ENCODE data around the gene MAN1C1.
"Not testable (repeated sequence)": the region's sequence is repeated elsewhere in the genome, so short reads cannot be mapped to it uniquely, and the experiment has no call there.

Gene MAN1C1

GRCh38 chr1:25723250-25723880 lies 106.8 kb downstream of the MAN1C1 start:
- no peak for DNase-seq

DNA sequence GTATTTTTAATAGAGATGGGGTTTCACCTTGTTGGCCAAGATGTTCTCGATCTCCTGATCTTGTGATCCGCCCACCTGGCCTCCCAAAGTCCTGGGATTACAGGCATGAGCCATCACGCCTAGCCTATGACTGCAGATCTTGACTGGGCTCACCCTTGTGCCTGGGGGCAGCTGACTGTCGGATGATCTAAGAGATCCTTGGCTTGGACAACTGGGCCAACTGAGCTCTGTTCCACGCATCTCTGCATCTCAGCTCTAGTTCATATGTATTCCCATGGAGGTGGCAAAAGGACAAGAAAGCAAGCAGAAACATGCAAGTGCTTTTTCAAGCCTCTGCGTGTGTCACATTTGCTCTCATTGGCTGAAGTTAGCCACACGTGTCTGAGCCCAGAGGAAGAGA lies 107.6 kb downstream of the MAN1C1 start:
- DNase-seq, result no peak

- DNase-seq, result no peak
Observed at GRCh38 chr1:25724966-25725365, 108.4 kb downstream of the MAN1C1 start.

DNA sequence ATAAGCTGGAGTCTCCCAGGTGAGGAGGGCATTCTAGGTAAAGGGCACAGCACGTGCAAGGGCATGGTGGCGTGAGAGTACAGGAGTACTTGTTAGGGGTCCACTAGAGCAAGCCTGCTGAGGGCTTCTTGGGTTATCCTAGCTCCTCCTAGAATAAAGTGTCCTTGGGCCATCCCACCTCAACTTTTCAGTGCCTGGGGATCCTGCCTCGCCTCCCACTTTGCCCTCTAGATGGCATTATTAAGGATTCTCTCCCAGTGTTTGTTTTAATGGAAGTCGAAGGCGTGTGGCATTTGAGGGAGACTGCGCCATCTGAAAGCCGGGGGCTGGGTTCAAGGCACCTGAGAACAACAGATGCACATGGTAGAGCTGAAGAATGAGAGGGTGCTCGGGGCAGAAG lies 108.9 kb downstream of the MAN1C1 start:
- DNase-seq, result no peak

GRCh38 chr1:25727088-25727487 lies 110.5 kb downstream of the MAN1C1 start:
- DNase-seq, result no peak

GRCh38 chr1:25727635-25728286 lies 111.2 kb downstream of the MAN1C1 start:
- DNase-seq, result no peak

DNA sequence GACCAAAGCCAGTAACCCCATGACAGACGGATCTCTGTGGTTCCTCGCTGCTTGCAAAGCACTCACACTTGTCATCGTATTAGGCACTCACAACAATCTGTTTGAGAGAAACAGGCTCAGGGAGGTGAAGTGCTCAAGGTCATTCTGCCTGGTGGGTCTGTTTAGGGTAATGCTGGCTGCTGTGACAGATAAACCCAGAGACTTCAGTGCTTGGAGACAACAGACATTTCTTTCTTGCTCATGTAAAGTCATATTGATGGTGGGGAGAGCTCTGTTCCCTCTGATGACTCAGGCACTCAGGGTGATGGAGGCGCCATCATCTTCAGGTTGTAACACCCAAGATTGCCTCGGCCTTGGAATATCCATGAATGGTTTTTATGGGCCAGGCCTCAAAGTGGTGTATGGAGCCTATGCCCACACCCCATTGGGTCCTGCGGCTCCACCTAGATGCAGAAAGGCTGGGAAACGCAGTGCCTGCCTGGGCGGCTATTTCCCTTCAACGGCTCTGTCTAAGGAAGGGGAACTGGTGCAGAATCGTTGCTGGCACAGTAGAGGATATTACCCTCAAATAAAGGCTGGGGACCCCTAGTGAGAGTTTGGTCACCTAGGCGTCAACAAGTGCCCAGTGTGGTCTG lies 111.8 kb downstream of the MAN1C1 start:
- DNase-seq, result no peak

DNA sequence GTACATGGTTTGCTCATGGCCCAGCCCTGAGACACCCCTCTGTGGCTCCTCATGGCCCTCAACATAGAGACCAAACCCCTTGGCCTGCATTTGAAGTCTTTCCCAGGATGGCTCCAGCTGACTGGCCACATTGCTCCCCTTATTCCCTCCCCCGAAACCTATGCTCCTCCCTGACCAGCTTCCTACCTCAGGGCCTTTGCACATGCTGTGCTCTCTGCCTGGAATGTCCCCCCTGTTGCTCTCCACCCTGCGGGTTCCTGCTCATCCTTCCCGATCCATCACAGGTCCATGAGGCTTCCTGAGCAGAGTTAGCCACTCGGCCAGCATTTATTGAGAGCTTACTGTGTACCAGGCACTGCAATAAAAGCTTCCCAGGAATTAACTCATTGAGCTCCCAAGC lies 112.5 kb downstream of the MAN1C1 start:
- no peak for DNase-seq

- no peak for DNase-seq
Observed at GRCh38 chr1:25729790-25730644, 113.4 kb downstream of the MAN1C1 start.

DNA sequence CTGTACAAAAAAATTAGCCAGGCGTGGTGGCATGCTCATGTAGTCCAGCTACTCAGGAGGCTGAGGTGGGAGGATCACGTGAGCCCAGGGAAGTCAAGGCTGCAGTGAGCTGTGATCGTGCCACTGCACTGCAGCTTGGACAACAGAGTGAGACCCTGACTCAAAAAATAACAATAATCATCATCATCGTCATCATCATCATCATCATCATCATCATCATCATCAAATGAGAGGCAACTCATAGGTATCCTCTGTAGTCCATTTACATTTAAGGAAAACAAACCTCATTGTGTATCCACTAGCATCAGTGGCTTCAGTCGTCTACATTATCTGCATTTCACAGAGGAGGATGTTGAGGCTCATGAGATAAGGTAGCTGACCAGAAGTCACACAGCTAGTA lies 114.6 kb downstream of the MAN1C1 start:
- DNase-seq, result no peak

GRCh38 chr1:25731626-25732370 lies 115.2 kb downstream of the MAN1C1 start:
- DNase-seq, result no peak

GRCh38 chr1:25732821-25733220 lies 116.2 kb downstream of the MAN1C1 start:
- no peak for DNase-seq

- DNase-seq, result no peak
Observed at GRCh38 chr1:25733271-25733670, 116.7 kb downstream of the MAN1C1 start.

GRCh38 chr1:25734991-25735390 lies 118.4 kb downstream of the MAN1C1 start:
- DNase-seq, result not testable (repeated sequence)

DNA sequence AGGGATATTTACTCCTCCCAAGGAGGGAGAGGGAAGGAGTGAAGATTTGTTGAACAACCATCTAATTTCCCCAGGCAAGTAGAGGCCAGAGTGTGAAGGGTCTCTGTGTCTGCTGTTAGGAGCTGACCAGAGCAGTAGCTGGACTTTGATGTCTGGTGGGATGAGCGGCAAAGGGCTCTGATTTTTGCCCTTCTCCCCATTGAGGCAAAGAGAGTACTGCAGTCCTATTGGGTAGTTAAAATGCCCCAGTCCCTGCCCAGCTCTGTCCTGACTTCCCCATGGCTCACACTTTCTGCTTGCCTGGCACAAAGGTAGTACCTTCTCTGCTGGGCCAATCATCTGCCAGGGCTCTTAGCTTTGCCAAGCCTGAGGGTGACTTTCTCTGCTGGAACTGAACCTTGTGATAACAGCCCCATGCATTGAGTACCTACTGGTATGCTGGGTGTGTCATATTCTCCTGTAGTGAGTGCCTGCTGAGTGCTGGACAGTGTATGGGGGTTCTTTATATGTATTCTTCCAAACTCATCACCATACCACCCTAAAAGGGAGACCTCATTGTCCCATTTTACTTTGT lies 119.5 kb downstream of the MAN1C1 start:
- no peak for DNase-seq

DNA sequence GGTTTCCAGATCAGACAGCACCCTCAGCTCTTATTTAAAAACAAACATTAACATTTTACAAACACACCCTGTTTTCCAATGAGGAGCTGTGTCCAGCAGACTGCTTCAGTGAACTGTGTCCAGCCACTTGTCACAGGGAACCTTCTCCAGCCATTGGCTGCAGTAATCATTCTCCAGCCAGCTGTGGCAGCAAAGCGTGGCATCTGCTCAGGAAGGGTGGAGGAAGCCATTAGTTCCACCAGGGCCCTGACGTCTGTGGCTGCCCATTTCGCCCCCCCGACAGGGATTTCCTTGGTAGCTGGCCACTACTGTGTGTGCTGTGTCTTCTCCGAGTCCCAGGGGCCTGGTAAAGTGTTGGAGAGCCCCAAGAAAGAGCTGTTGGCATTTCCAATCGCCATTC lies 120.5 kb downstream of the MAN1C1 start:
- DNase-seq, result no peak

- no peak for DNase-seq
Observed at GRCh38 chr1:25738499-25738898, 121.9 kb downstream of the MAN1C1 start.

DNA sequence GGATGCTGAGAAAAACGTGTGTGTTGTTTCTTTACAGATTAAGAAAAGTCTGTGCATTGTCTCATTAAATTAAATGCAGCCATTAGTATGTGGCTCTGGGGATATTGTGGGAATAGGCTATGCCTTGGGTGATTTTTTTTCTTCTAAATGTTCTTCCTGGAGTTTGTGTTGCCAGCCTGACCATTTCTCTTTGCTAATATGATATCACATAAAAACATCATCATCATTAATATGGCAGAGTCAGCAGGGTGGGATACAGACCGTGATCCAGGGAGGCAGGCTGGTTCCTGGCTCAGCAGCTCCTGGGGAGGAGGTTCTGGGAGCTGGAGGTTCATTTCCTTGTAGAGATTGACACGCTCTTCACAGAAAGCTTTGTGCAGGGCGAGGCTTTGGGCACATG lies 122.8 kb downstream of the MAN1C1 start:
- no peak for DNase-seq

DNA sequence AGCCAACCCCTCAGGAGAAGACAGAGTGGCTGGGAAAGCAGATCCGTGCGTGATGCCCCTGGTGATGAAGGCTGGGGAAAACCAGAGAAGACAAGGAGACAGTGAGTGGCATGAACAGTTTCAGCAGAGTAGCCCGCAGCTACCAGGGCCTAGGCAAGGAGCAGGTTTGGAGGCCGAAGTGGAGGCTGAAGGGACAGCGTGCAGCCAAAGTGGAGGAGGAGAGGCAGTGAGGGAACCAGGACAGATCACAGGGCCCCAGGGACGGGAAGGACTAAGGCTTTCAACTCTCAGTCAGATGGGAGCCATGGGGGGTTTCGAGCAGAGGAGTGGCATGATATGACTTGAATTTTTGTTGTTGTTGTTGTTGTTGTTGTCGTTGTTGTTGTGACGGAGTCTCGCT lies 123.5 kb downstream of the MAN1C1 start:
- DNase-seq, result no peak

DNA sequence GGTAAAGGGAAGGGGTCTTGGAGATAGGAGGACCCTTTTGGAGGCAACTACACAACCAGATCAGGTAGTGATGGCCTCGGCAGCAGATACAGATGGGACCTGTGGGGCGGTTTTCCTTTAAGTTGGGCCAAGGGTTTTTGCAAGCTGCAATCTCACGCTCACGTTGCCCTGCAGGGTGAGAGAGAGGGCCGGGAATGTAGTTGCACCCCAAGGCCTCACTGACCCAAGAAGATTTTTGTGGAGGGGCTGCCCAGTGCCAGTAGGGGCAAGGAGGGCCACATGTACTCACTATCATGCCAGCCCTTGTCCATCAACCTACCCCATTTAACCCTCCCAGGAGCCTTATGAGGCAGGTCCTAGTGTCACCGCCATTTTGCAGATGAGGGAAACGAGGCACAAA lies 125.7 kb downstream of the MAN1C1 start:
- no peak for DNase-seq

GRCh38 chr1:25743164-25744139 lies 126.9 kb downstream of the MAN1C1 start:
- no peak for DNase-seq

Data from CD4-positive, alpha-beta T cell treated with Interleukin-1 beta for 1 hour (primary cell).